Measurements from ENCODE around the gene CLNK.

GRCh38 chr4:10504570-10505179 lies 179.9 kb downstream of the CLNK start:
- TF ChIP-seq, protein P1, sequence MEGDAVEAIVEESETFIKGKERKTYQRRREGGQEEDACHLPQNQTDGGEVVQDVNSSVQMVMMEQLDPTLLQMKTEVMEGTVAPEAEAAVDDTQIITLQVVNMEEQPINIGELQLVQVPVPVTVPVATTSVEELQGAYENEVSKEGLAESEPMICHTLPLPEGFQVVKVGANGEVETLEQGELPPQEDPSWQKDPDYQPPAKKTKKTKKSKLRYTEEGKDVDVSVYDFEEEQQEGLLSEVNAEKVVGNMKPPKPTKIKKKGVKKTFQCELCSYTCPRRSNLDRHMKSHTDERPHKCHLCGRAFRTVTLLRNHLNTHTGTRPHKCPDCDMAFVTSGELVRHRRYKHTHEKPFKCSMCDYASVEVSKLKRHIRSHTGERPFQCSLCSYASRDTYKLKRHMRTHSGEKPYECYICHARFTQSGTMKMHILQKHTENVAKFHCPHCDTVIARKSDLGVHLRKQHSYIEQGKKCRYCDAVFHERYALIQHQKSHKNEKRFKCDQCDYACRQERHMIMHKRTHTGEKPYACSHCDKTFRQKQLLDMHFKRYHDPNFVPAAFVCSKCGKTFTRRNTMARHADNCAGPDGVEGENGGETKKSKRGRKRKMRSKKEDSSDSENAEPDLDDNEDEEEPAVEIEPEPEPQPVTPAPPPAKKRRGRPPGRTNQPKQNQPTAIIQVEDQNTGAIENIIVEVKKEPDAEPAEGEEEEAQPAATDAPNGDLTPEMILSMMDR (IDR thresholded peaks at IDR 0.05), result no peak
- TF ChIP-seq EZH2 (IDR thresholded peaks at IDR 0.05; ENCODE audit: borderline replicate concordance, insufficient read depth, low read depth, low read length, poor library complexity, severe bottlenecking), result no peak

Data from B cell (primary cell).